RPMI8226 (cell line): ENCODE measurements around the gene RESP18.
"Not testable (repeated sequence)": the region's sequence is repeated elsewhere in the genome, so short reads cannot be mapped to it uniquely, and the experiment has no call there.

ENCODE experiments used
- DNase-seq: peaks from one replicate; pipeline ENCODE4 v3.0.0-alpha.2; 2015

RESP18 gene

GRCh38 chr2:219290381-219291171 lies 42.0 kb downstream of the RESP18 start:
- no peak for DNase-seq

GRCh38 chr2:219289537-219290361 lies 42.8 kb downstream of the RESP18 start:
- peak; percentile 11 for DNase-seq

GRCh38 chr2:219289195-219289536 lies 43.4 kb downstream of the RESP18 start:
- DNase-seq, result no peak

- no peak for DNase-seq
Observed at GRCh38 chr2:219287580-219288265, 44.8 kb downstream of the RESP18 start.

GRCh38 chr2:219287116-219287440 lies 45.5 kb downstream of the RESP18 start:
- not testable (repeated sequence) for DNase-seq

- DNase-seq, result no peak
Observed at GRCh38 chr2:219286436-219287115, 46.0 kb downstream of the RESP18 start.

- no peak for DNase-seq
Observed at GRCh38 chr2:219285894-219286425, 46.6 kb downstream of the RESP18 start.

GRCh38 chr2:219285373-219285735 lies 47.2 kb downstream of the RESP18 start:
- DNase-seq, result no peak

GRCh38 chr2:219284501-219285372 lies 47.8 kb downstream of the RESP18 start:
- no peak for DNase-seq

GRCh38 chr2:219282943-219283581 lies 49.5 kb downstream of the RESP18 start:
- no peak for DNase-seq

- DNase-seq, result no peak
Observed at GRCh38 chr2:219282375-219282774, 50.2 kb downstream of the RESP18 start.

GRCh38 chr2:219281588-219281987 lies 51.0 kb downstream of the RESP18 start:
- no peak for DNase-seq

- no peak for DNase-seq
Observed at GRCh38 chr2:219280651-219281050, 51.9 kb downstream of the RESP18 start.

- no peak for DNase-seq
Observed at GRCh38 chr2:219279916-219280516, 52.5 kb downstream of the RESP18 start.

GRCh38 chr2:219279151-219279915 lies 53.2 kb downstream of the RESP18 start, which contains the start of gene DNAJB2:
Gene DNAJB2, plus strand, starts transcription at chr2:219279366. Its CDS starts 468 bp downstream, at chr2:219279834.
- peak; percentile 97 for DNase-seq

- DNase-seq, result no peak
Observed at GRCh38 chr2:219278655-219279150, 53.8 kb downstream of the RESP18 start.

- DNase-seq, result peak; percentile 67
Observed at GRCh38 chr2:219277703-219278654, 54.6 kb downstream of the RESP18 start.
